ENCODE data around the gene CD320.
A peak's percentile ranks its signal among the peaks of the same experiment; 100 is the strongest.
"Not testable (repeated sequence)": the region's sequence is repeated elsewhere in the genome, so short reads cannot be mapped to it uniquely, and the experiment has no call there.

CD320 gene

GRCh38 chr19:8306235-8307054 lies 1.7 kb downstream of the CD320 start:
- DNase-seq, result no peak

GRCh38 chr19:8305798-8306197 lies 2.4 kb downstream of the CD320 start:
- DNase-seq, result no peak

- no peak for DNase-seq
These were observed 3.1 kb downstream of the CD320 start for GRCh38 chr19:8304841-8305621.

GRCh38 chr19:8302734-8303133 lies 5.4 kb downstream of the CD320 start:
- no peak for DNase-seq

GRCh38 chr19:8302357-8302691 lies 5.8 kb downstream of the CD320 start:
- no peak for DNase-seq

GRCh38 chr19:8291337-8291736 lies 16.8 kb downstream of the CD320 start:
- DNase-seq, result not testable (repeated sequence)

GRCh38 chr19:8276508-8276907 lies 31.6 kb downstream of the CD320 start:
- not testable (repeated sequence) for DNase-seq

- DNase-seq, result no peak
These were observed 38.4 kb downstream of the CD320 start for GRCh38 chr19:8269724-8270123.

- DNase-seq, result no peak
These were observed 42.3 kb downstream of the CD320 start for GRCh38 chr19:8265872-8266271.

- DNase-seq, result not testable (repeated sequence)
These were observed 43.9 kb downstream of the CD320 start for GRCh38 chr19:8264248-8264647.

GRCh38 chr19:8262431-8262830 lies 45.7 kb downstream of the CD320 start:
- DNase-seq, result no peak

- no peak for DNase-seq
These were observed 46.3 kb downstream of the CD320 start for GRCh38 chr19:8261881-8262280.

GRCh38 chr19:8261347-8261746 lies 46.8 kb downstream of the CD320 start:
- DNase-seq, result no peak

- no peak for DNase-seq
These were observed 48.3 kb downstream of the CD320 start for GRCh38 chr19:8259922-8260247.

- DNase-seq, result no peak
These were observed 48.8 kb downstream of the CD320 start for GRCh38 chr19:8259142-8259921.

GRCh38 chr19:8257052-8257443 lies 51.1 kb downstream of the CD320 start:
- no peak for DNase-seq

- DNase-seq, result no peak
These were observed 51.7 kb downstream of the CD320 start for GRCh38 chr19:8256276-8257051.

GRCh38 chr19:8255426-8256125 lies 52.6 kb downstream of the CD320 start:
- no peak for DNase-seq

GRCh38 chr19:8254286-8255001 lies 53.7 kb downstream of the CD320 start:
- DNase-seq, result no peak

- DNase-seq, result no peak
These were observed 54.5 kb downstream of the CD320 start for GRCh38 chr19:8253678-8254077.

GRCh38 chr19:8252922-8253589 lies 55.1 kb downstream of the CD320 start:
- peak; percentile 71 for DNase-seq

Data from KG1 (cell line).